Measurements from ENCODE around the gene SNX2. TPM values are rescaled to one million over a fixed set of nuclear protein-coding genes. Genes with fewer than 3 reads are reported as not detected.

The SNX2 gene
- total RNA-seq, 1 donor from 2014 or later, result 53.2 TPM

DNA sequence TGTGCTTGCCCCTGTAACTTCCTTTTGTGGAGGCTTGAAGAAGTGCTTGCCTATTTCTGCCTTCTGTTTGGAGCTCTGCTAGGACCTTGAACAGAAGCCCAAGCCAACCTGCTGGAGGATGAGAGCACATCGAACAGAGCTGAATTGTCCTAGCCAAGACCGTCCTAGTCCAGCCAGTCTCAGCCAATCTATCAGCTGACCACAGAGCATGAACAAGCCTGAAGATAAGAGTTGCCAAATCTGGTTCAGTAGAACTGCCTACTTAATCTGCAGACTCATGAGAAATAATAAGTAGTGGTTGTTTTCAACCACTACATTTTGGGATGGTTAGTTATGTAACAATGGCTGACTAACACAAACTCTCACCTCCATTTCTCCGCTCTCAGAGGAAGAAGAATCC lies 4.4 kb upstream of the SNX2 start:
- Mint-ChIP-seq H3K9me3 (ENCODE audit: unreplicated experiment) (no peaks in the 10 kb centered on the region), H3K27me3 (ENCODE audit: unreplicated experiment) (peaks cover 16% of the 10 kb centered on the region), H3K36me3 (ENCODE audit: unreplicated experiment) (no peaks in the 10 kb centered on the region), H3K27ac (ENCODE audit: unreplicated experiment) (no peak overlapping the region), H3K4me3 (ENCODE audit: unreplicated experiment) (no peak overlapping the region), H3K4me1 (ENCODE audit: unreplicated experiment) (no peaks in the 10 kb centered on the region)
- no peak for DNase-seq (ENCODE audit: extremely low spot score, unreplicated experiment)
- TF ChIP-seq, protein P1, sequence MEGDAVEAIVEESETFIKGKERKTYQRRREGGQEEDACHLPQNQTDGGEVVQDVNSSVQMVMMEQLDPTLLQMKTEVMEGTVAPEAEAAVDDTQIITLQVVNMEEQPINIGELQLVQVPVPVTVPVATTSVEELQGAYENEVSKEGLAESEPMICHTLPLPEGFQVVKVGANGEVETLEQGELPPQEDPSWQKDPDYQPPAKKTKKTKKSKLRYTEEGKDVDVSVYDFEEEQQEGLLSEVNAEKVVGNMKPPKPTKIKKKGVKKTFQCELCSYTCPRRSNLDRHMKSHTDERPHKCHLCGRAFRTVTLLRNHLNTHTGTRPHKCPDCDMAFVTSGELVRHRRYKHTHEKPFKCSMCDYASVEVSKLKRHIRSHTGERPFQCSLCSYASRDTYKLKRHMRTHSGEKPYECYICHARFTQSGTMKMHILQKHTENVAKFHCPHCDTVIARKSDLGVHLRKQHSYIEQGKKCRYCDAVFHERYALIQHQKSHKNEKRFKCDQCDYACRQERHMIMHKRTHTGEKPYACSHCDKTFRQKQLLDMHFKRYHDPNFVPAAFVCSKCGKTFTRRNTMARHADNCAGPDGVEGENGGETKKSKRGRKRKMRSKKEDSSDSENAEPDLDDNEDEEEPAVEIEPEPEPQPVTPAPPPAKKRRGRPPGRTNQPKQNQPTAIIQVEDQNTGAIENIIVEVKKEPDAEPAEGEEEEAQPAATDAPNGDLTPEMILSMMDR (IDR thresholded peaks at IDR 0.05), result no peak

DNA sequence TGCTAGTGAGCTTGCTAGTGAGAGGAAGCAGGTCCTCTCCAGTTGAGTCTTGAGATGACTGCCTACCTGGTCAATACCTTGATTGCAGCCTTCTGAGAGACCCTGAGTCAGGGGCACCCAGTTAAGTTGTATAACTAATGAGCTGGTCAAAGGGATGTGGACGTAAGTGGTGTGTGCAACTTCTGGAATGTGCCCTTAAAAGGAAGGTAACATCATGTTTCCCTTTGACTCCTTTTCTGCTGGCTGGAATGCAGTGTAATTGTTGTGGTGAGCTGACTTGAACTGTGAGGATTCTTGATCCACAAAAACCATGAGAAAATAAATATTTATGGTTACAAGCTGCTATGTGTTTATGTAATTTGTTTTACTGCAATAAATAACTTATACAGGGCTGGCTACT lies 2.4 kb upstream of the SNX2 start:
- Mint-ChIP-seq H3K4me3 (ENCODE audit: unreplicated experiment) (no peak overlapping the region), H3K36me3 (ENCODE audit: unreplicated experiment) (no peaks in the 10 kb centered on the region)

DNA sequence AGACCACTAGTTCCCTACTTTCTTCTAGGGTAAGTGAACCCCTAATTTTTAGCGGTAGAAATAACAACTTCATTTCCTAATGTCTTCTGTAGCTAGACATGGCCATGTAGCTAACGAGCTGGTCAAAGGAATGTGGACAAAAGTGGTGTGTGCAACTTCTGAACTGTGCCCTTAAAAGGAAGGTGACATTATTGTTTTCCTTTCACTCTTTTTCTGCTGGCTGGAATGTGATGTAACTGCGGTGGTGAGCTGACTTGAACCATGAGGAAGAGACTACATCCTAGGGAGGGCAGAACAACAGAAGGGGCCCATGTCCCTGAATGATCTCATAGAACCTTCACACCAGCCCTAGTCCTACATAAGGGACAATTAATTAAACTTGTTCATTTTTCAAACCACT lies 1.3 kb upstream of the SNX2 start:
- Mint-ChIP-seq H3K27me3 (ENCODE audit: unreplicated experiment) (peaks cover 11% of the 10 kb centered on the region), H3K36me3 (ENCODE audit: unreplicated experiment) (no peaks in the 10 kb centered on the region), H3K4me1 (ENCODE audit: unreplicated experiment) (peaks cover 24% of the 10 kb centered on the region), H3K27ac (ENCODE audit: unreplicated experiment) (no peak overlapping the region), H3K9me3 (ENCODE audit: unreplicated experiment) (no peaks in the 10 kb centered on the region), H3K4me3 (ENCODE audit: unreplicated experiment) (peak overlapping the region; percentile 36)
- TF ChIP-seq, protein P1 (IDR thresholded peaks at IDR 0.05), result no peak
- no peak for DNase-seq (ENCODE audit: extremely low spot score, unreplicated experiment)

More for the DNA sequence above, 2.4 kb upstream of the SNX2 start:
- no peak for DNase-seq (ENCODE audit: extremely low spot score, unreplicated experiment)
- TF ChIP-seq, protein P1 (IDR thresholded peaks at IDR 0.05), result no peak
- peaks cover 16% of the 10 kb centered on the region for H3K27me3 Mint-ChIP-seq (ENCODE audit: unreplicated experiment)
- H3K4me1 Mint-ChIP-seq (ENCODE audit: unreplicated experiment), result peaks cover 17% of the 10 kb centered on the region
- H3K9me3 Mint-ChIP-seq (ENCODE audit: unreplicated experiment), result no peaks in the 10 kb centered on the region
- no peak overlapping the region for H3K27ac Mint-ChIP-seq (ENCODE audit: unreplicated experiment)

DNA sequence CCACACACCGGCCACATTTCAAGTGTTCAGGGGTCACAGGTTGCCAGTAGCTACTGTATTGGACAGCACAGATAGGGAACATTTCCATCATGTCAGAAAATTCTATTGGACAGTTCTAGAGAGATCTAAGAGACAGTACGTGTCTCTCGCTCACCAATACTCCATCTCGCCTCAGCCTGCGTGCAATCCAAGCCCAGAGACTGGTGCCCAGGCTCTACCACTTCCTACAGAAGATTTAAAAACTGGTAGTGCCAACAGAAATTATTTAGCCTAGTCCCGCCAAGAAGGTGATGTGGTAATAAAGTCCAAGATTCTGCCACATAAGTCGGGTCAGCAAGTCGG lies 390 bp upstream of the SNX2 start:
- Mint-ChIP-seq H3K27me3 (ENCODE audit: unreplicated experiment) (peaks cover 9% of the 10 kb centered on the region), H3K9me3 (ENCODE audit: unreplicated experiment) (no peaks in the 10 kb centered on the region), H3K4me1 (ENCODE audit: unreplicated experiment) (peaks cover 24% of the 10 kb centered on the region), H3K27ac (ENCODE audit: unreplicated experiment) (peak overlapping the region; percentile 84), H3K4me3 (ENCODE audit: unreplicated experiment) (peak overlapping the region; percentile 97), H3K36me3 (ENCODE audit: unreplicated experiment) (no peaks in the 10 kb centered on the region)
- TF ChIP-seq, protein P1 (IDR thresholded peaks at IDR 0.05), result no peak
- no peak for DNase-seq (ENCODE audit: extremely low spot score, unreplicated experiment)

DNA sequence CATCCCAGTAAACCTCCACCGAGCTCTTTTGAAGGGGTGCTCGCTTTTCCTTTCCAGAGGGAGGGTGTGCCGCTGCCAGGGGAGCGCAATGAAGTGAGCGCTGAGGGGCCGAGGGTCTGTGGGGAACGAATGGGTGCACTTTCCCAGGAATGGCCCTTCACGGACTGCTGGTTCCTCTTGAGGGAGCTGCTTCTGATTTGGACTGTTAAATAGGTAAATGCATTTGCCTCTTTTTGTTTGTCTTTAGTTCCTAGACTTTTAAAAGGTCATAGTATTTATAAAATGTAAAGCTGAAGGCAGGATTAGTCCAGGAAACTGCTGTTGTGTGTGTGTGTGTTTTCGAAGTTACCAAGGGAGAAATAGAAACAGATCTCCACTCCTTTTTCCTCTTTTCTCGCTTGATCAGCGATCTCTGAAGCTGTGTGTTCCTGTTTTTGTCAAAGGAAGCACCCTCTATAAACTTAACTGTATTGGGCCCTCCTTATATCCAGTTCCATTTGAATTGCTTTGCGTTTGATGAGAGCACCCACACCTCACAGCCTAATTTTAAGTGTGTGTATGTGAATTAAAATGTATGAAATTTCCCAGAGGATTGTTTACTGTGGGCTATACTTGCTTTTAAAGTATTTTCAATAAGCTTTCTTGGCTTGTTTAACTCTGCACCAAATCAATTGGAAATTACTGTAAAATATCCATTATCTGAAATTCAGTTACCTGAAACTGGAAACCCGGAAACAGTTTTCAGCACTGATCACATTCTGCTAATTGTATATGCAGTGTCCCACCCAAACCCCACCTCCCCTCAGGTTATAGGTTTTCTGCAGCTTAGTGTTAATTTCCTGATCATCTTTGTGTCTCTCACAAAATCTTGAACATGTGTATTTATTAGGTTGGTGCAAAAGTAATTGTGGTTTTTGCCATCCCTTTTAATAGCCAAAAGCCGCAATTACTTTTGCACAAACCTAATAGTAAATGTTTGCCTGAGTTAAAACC lies 966 bp downstream of the SNX2 start:
- no peaks in the 10 kb centered on the region for H3K9me3 Mint-ChIP-seq (ENCODE audit: unreplicated experiment)
- TF ChIP-seq, protein P1 (IDR thresholded peaks at IDR 0.05), result no peak
- peak overlapping the region; percentile 97 for H3K4me3 Mint-ChIP-seq (ENCODE audit: unreplicated experiment)
- DNase-seq (ENCODE audit: extremely low spot score, unreplicated experiment), result no peak
- peak overlapping the region; percentile 92 for H3K27ac Mint-ChIP-seq (ENCODE audit: unreplicated experiment)
- no peaks in the 10 kb centered on the region for H3K27me3 Mint-ChIP-seq (ENCODE audit: unreplicated experiment)
- H3K4me1 Mint-ChIP-seq (ENCODE audit: unreplicated experiment), result peaks cover 24% of the 10 kb centered on the region
- H3K36me3 Mint-ChIP-seq (ENCODE audit: unreplicated experiment), result peaks cover 2% of the 10 kb centered on the region

All from osteocyte (in vitro differentiated cells).